ENCODE data around the gene SLC9A1. TPM values are rescaled to one million over a fixed set of nuclear protein-coding genes. Genes with fewer than 3 reads are reported as not detected.

The SLC9A1 gene
- total RNA-seq, 2 experiments from 2014 or later = 14.2 to 19.0 TPM

DNA sequence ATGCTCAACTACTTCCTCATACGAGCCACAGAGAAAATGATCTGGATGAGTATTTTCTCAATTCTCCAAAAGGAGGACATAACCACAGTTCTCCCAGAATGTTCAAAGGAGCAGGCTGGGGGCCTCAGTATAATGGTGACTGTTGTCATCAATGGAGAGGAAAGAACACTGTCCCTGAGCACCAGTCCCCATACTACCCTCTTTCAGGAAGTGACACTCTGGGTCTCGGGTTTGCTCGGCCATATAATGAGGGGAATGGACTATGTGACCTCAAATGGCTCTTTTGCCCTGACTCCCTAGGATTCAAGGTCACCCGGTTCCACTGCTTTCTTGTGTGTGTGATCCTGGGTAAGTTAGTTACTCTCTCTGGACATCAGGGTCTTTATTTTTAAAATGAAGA lies 22.8 kb downstream of the SLC9A1 start:
- Mint-ChIP-seq H3K27me3 (no peaks in the 10 kb centered on the region), H3K27ac (no peak overlapping the region), H3K36me3 (ENCODE audit: low read depth) (peaks cover 9% of the 10 kb centered on the region), H3K9me3 (no peaks in the 10 kb centered on the region), H3K4me3 (no peak overlapping the region), H3K4me1 (ENCODE audit: low read depth) (peaks cover 20% of the 10 kb centered on the region)
- DNase-seq = no peak
- Histone ChIP-seq H3K9me3 (ENCODE audit: control insufficient read depth in 1 of 2, insufficient read depth in 1 of 2, low read length in 2 of 2) (no peaks in the 10 kb centered on the region), H3K4me3 (ENCODE audit: low read length) (no peak overlapping the region), H3K27me3 (ENCODE audit: control insufficient read depth in 1 of 2, insufficient read depth in 2 of 2, low read length in 2 of 2) (no peaks in the 10 kb centered on the region), H3K4me1 (ENCODE audit: insufficient read depth, low read length) (peaks cover 15% of the 10 kb centered on the region), H3K36me3 (ENCODE audit: insufficient read depth, low read length) (peaks cover 8% of the 10 kb centered on the region), H3K27ac (ENCODE audit: low read depth in 1 of 2, low read length in 2 of 2) (no peak overlapping the region)
- POLR2A ChIA-PET = no interaction called here
- CTCF ChIA-PET = no interaction called here
- intact Hi-C loops (cut with DNase I, micrococcal nuclease) = no loop called here
- ATAC-seq (ENCODE audit: poor library complexity) = no peak
- no peak for TF ChIP-seq CTCF (IDR thresholded peaks at IDR 0.05)

DNA sequence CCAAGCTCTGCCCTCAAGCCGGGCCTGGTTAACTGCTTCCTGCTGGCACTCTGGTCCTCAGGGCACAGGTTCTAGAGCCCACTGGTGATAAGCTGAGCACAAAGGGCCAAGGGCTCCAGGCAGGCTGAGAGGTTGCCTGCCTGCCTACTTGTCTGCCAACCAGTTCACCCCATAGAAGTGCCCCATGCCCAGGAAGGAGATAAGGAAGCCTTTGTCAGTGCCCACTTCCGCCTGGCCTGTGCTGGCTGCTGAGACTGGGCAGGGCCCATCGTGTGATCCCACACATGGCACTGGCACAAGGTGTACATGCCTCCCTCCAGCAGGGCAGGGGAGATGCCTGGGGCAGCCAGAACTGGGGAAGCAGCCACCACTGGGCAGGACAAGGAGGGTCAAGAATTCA lies 24.1 kb downstream of the SLC9A1 start:
- H3K9me3 ChIP-seq (ENCODE audit: control insufficient read depth in 1 of 2, insufficient read depth in 1 of 2, low read length in 2 of 2) = no peaks in the 10 kb centered on the region
- H3K27ac ChIP-seq (ENCODE audit: low read depth in 1 of 2, low read length in 2 of 2) = no peak overlapping the region
- H3K27ac Mint-ChIP-seq = no peak overlapping the region
- H3K4me3 ChIP-seq (ENCODE audit: low read length) = no peak overlapping the region
- ChIA-PET CTCF (no interaction called here), POLR2A (no interaction called here)
- H3K36me3 Mint-ChIP-seq (ENCODE audit: low read depth) = peaks cover 19% of the 10 kb centered on the region
- TF ChIP-seq CTCF (IDR thresholded peaks at IDR 0.05) = no peak
- no peaks in the 10 kb centered on the region for H3K27me3 ChIP-seq (ENCODE audit: control insufficient read depth in 1 of 2, insufficient read depth in 2 of 2, low read length in 2 of 2)
- no peak for ATAC-seq (ENCODE audit: poor library complexity)
- no peaks in the 10 kb centered on the region for H3K9me3 Mint-ChIP-seq
- peaks cover 2% of the 10 kb centered on the region for H3K4me1 ChIP-seq (ENCODE audit: insufficient read depth, low read length)
- no peak for DNase-seq
- H3K27me3 Mint-ChIP-seq = no peaks in the 10 kb centered on the region
- peaks cover 6% of the 10 kb centered on the region for H3K4me1 Mint-ChIP-seq (ENCODE audit: low read depth)
- intact Hi-C loops (cut with DNase I, micrococcal nuclease) = no loop called here
- H3K4me3 Mint-ChIP-seq = no peak overlapping the region
- H3K36me3 ChIP-seq (ENCODE audit: insufficient read depth, low read length) = peaks cover 8% of the 10 kb centered on the region

DNA sequence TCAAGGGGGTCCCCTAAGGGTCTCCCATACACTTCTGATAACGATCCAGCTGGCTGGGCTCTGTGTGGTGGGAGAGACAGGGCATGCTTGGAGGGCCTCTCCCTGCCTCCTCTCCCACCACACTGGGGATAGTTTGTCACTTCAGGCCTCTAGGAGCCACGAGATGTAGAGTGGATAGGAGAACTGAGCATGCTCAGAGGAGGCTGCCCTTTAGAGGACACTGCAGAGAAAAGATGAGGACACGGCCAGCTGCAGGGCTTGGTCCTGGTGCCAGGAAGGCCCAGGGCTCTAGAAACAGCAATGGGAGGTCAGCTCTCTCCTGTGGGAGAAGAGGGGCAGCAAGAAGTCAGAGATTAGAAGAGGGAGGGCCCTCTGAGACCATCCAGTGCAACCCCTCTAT lies 25.7 kb downstream of the SLC9A1 start:
- H3K27me3 Mint-ChIP-seq = no peaks in the 10 kb centered on the region
- H3K9me3 Mint-ChIP-seq = no peaks in the 10 kb centered on the region
- H3K27ac ChIP-seq (ENCODE audit: low read depth in 1 of 2, low read length in 2 of 2) = no peak overlapping the region
- no peak overlapping the region for H3K4me3 ChIP-seq (ENCODE audit: low read length)
- ATAC-seq (ENCODE audit: poor library complexity) = no peak
- no peak for TF ChIP-seq CTCF (IDR thresholded peaks at IDR 0.05)
- no peak overlapping the region for H3K4me3 Mint-ChIP-seq
- H3K9me3 ChIP-seq (ENCODE audit: control insufficient read depth in 1 of 2, insufficient read depth in 1 of 2, low read length in 2 of 2) = no peaks in the 10 kb centered on the region
- H3K27me3 ChIP-seq (ENCODE audit: control insufficient read depth in 1 of 2, insufficient read depth in 2 of 2, low read length in 2 of 2) = no peaks in the 10 kb centered on the region
- no peak for DNase-seq
- intact Hi-C loops (cut with DNase I, micrococcal nuclease) = no loop called here
- ChIA-PET CTCF (no interaction called here), POLR2A (no interaction called here)
- peaks cover 17% of the 10 kb centered on the region for H3K36me3 Mint-ChIP-seq (ENCODE audit: low read depth)
- no peaks in the 10 kb centered on the region for H3K4me1 Mint-ChIP-seq (ENCODE audit: low read depth)
- H3K27ac Mint-ChIP-seq = no peak overlapping the region
- H3K4me1 ChIP-seq (ENCODE audit: insufficient read depth, low read length) = no peaks in the 10 kb centered on the region
- H3K36me3 ChIP-seq (ENCODE audit: insufficient read depth, low read length) = peaks cover 8% of the 10 kb centered on the region
